Astrocyte of the spinal cord (primary cell): ENCODE data around the gene PRKAG1.

Source experiments
- DNase-seq: peaks from one replicate; pipeline ENCODE4 v3.0.0; 2011; ENCODE audit warnings: low read depth, low spot score
- H3K4me3 ChIP-seq: 2 replicates; pipeline ENCODE4 v1.5.1; 2011; ENCODE audit warnings: low read depth, mild to moderate bottlenecking, low read length, moderate library complexity
- in situ Hi-C: cut with HindIII; loops from 2 replicates; pipeline ENCODE4 v1.10.0; 2017; ENCODE audit warnings: low sequenced_read_pairs
- TF ChIP-seq, protein P1 (sequence below): IDR thresholded peaks from 2 replicates; pipeline ENCODE4 v1.5.1; 2012; ENCODE audit warnings: low read depth, mild to moderate bottlenecking, low read length, inconsistent platforms

PRKAG1 gene

DNA sequence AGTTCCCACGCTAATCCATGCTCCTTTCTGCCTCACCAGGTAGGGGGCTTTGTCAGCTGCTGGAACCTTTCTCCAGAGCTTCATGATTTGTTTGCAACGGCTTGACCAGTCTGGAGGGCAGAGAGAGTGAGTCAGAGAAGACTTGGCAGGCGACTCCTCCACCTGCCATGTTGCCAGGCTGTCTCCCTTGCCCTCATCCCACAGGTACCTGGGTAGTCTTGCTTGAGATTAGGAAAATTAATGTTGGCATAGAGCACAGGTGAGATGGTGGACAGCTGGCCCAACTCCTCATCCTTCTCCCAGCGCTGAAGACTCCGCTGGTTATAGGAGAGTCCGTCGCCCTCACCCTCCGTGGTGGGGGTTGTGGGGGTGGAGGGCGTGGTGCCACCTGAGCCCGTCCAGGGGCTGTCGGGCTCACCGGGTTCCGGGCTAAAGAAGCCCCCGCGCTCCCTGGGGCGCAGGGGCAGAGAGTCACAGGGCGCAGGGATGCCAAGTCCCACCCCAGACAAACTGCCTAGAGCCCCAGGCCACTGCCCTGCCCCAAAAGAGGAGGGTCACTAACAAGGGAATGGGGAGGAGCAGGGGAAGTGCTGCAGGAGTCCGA, 23.4 kb upstream of the PRKAG1 start:
- no peak overlapping the region for H3K4me3 ChIP-seq
- TF ChIP-seq, protein P1, sequence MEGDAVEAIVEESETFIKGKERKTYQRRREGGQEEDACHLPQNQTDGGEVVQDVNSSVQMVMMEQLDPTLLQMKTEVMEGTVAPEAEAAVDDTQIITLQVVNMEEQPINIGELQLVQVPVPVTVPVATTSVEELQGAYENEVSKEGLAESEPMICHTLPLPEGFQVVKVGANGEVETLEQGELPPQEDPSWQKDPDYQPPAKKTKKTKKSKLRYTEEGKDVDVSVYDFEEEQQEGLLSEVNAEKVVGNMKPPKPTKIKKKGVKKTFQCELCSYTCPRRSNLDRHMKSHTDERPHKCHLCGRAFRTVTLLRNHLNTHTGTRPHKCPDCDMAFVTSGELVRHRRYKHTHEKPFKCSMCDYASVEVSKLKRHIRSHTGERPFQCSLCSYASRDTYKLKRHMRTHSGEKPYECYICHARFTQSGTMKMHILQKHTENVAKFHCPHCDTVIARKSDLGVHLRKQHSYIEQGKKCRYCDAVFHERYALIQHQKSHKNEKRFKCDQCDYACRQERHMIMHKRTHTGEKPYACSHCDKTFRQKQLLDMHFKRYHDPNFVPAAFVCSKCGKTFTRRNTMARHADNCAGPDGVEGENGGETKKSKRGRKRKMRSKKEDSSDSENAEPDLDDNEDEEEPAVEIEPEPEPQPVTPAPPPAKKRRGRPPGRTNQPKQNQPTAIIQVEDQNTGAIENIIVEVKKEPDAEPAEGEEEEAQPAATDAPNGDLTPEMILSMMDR: no peak
- no peak for DNase-seq
- in situ Hi-C loops: no loop called here

DNA sequence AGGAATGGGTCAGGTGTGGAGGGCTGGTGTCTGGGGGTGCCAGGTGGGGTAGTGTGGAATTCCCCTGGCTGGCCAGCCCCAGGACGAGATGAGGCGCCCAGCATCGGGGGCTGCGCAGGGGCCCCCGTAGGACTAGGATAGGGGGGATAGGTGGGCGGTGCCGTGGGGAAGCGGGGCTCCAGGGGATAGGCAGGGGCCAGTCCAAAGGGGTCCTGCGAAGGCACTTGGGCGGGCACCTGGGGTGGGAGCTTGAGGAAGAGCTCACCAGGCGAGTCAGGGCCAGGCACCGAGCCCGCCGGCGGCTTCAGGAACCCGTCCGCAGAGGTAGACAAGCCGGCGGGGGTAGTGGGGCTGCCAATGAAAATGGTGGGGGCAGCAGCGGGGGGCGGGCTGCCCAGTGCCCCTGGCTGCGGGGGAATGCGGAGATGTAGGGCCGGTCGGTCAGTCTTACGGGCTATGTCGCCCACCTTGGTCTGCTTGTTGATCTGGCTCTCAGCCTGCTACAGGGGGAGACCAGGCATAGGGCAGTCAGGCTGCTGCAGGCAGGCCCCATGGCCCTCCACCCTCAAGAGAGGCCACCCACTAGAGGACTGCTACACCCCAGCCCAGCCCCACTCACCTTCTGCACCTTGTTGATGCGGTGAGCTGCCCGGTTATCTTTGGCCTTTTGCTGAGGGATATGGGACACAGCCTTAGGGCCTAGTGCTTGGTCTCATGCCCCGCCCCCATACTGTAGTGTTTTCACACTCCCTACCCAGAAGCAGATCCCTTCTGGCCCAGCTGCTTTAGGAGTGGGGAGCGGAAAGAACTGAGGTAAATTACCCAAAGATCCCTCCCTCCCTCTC, 22.7 kb upstream of the PRKAG1 start:
- DNase-seq: no peak
- in situ Hi-C loops: no loop called here
- TF ChIP-seq, protein P1: no peak
- H3K4me3 ChIP-seq: no peak overlapping the region

DNA sequence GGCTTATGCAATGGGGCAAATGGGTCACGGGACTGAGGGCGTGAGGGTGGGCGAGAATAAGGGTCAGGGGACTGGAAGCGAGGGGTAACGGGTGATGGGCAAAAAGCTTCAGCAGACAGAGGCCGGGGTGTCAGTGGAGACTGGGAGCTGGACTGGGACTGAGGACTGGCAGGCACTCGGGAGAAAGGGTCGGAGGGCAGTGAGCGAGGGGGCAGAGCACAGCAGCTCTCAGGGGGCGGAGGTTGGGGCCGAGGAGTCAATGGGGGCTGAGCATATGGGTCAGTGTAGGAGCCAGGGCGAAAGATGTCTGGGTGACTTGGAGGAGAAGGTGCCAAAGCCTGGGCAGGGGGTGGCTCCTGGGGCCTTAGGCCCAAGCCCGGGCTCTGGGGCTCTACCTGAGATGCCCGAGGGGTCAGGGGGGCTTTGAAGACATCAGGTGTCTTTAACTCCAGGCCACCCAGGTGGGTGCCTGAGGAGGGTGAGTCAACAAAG, 21.8 kb upstream of the PRKAG1 start:
- TF ChIP-seq, protein P1: no peak
- in situ Hi-C loops: no loop called here
- H3K4me3 ChIP-seq: no peak overlapping the region
- DNase-seq: no peak

DNA sequence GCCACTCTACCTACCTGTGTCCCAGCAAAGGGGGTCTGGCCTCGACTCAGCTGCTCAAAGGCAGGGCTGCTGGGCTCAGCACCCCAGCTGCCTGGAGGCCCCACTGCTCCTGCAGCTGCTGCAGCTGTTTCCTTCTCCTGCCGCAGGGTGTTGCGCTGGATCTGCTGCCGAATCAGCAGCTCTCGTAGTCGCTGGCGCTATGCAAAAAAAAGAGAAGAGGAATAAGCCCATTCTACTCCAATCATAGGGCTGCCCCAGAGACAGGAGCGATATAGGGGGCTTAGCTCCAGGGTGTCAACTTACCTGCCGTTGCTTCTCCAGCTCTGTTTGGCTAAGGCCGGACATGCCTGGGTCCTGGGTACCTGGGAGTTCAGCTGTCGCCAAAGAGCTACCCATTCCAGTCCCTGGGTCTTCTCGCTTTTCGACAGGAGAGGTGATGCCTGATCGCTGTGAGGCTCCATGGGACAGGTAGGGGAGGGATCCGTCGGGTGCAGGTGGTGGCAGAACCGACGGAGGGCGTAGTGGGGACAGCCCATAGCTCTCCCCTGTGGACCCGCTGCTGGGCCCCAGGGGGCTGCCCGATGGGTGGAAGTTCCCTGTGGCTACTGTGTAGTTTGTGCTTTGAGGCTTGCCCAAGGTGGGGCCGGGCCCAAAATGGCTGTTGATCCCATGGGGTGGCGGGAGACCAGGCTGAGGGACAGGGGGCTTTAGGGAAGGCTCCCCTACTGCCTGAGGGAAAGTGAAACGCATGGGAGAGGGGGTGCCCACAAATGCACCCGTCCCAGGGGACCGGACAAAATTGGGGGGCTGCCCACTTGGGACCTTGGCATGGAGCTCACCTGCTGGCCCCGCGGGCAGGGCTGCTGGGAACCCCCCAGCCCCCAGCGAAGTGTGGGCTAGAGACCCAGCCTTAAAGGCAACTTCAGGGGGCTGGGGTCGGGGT, 21.1 kb upstream of the PRKAG1 start:
- no peak overlapping the region for H3K4me3 ChIP-seq
- DNase-seq: no peak
- in situ Hi-C loops: no loop called here
- TF ChIP-seq, protein P1: no peak

DNA sequence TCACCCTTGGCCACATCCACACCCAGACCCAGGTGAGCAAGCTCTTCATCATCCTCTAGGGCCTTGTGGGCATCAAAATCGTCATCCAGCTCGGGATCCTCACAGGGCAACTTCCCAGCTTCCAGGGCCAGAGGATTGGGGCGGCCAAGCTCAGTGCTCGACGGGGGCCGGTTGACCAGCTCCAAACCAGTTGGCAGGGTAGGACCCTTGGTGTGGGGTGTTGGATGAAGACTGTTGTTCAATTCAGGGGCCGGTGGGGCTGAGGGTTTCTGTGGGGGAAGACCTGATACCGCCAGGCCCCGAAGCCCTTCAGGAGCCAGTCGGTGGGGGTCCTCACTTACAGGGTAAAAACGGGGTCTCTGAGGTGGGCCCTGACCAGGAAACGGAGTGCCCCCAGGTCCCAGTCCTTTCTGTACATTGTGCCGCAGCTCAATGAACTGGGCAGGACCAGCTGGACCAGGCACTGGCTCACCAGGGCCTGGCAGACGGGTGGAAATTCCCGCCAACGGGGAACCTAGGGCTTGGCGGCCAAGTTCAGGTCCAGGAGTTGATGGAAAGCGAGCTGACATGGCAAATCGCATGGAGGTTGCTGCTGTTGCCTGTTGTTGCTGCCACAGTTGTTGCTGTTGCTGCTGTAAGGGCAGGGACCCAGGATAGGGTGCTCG, 19.8 kb upstream of the PRKAG1 start:
- no peak for DNase-seq
- H3K4me3 ChIP-seq: no peak overlapping the region
- TF ChIP-seq, protein P1: no peak
- in situ Hi-C loops: no loop called here

DNA sequence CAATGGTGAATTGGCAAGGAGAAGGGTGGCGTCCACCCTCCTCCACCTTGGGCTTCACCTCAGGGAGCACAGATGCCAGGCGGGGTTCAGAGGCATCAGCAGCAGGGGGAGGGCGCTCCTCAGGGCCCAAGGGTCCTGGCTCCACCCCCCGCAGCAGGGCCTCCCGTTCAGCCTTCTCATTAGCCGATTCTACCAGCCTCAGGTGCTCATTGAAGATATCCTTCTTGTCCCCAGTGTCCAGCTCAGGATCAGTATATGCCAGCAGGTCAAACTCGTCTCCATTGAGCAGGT, 19.3 kb upstream of the PRKAG1 start:
- no peak for DNase-seq
- in situ Hi-C loops: no loop called here
- no peak overlapping the region for H3K4me3 ChIP-seq
- TF ChIP-seq, protein P1: no peak
